Central memory CD8-positive, alpha-beta T cell (primary cell): ENCODE results near the gene TBC1D2B.
"Not testable (repeated sequence)": the region's sequence is repeated elsewhere in the genome, so short reads cannot be mapped to it uniquely, and the experiment has no call there.

Experiments
- ATAC-seq: fragments of 150-1000 bp; cut with Tn5 transposase; replicated peaks from 2 replicates; pipeline ENCODE4 v1.10.0; 2022; ENCODE audit warnings: mild to moderate bottlenecking, moderate FRiP score, moderate number of reproducible peaks; ENCODE audit not compliant: poor library complexity, severe bottlenecking; ENCODE audit errors: extremely low read depth
- DNase-seq, 2 donors: peaks; one replicate each; pipeline ENCODE4 v3.0.0; 2021; ENCODE audit warnings: low spot score in 2 of 2
- H3K27ac Mint-ChIP-seq: one replicate; pipeline ENCODE4 v1.8.0; 2022; ENCODE audit warnings: low read depth, mild to moderate bottlenecking, moderate library complexity, mixed read lengths
- H3K27me3 Mint-ChIP-seq: one replicate; pipeline ENCODE4 v1.8.0; 2022; ENCODE audit warnings: mixed read lengths
- H3K36me3 Mint-ChIP-seq: one replicate; pipeline ENCODE4 v1.8.0; 2022; ENCODE audit warnings: mild to moderate bottlenecking, moderate library complexity, mixed read lengths; ENCODE audit not compliant: insufficient read depth
- H3K4me1 Mint-ChIP-seq: one replicate; pipeline ENCODE4 v1.8.0; 2022; ENCODE audit warnings: mixed read lengths
- H3K4me3 Mint-ChIP-seq: one replicate; pipeline ENCODE4 v1.8.0; 2022; ENCODE audit warnings: mild to moderate bottlenecking, moderate library complexity, mixed read lengths
- H3K9me3 Mint-ChIP-seq: one replicate; pipeline ENCODE4 v1.8.0; 2022; ENCODE audit warnings: mixed read lengths

TBC1D2B gene

DNA sequence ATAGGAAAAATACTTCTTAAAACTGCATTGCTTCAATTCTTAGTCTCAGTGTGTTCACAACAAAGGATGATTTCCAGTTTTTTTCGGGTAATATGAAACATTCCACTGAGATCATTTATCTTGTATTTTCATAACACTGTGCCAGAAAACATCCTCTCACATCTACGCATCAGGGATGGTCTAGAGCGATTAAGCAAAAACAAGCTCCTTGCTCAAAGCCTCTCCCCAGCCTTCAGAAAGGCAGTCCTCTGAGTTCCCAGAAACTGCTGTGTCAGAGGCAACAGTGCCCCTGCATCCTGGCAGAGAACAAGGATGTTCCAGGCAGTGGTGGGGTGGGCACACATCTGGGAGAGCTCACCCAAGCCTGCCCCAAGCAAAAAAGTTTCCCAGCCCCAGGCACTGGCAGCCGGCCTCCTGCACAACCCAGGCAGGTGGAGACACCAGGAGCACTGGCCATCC lies 80.8 kb downstream of the TBC1D2B start:
- not testable (repeated sequence) for ATAC-seq, H3K27ac Mint-ChIP-seq, H3K4me3 Mint-ChIP-seq, H3K9me3 Mint-ChIP-seq, H3K27me3 Mint-ChIP-seq, DNase-seq
- peaks cover 34% of the 10 kb centered on the region for H3K36me3 Mint-ChIP-seq
- H3K4me1 Mint-ChIP-seq = peaks cover 14% of the 10 kb centered on the region

DNA sequence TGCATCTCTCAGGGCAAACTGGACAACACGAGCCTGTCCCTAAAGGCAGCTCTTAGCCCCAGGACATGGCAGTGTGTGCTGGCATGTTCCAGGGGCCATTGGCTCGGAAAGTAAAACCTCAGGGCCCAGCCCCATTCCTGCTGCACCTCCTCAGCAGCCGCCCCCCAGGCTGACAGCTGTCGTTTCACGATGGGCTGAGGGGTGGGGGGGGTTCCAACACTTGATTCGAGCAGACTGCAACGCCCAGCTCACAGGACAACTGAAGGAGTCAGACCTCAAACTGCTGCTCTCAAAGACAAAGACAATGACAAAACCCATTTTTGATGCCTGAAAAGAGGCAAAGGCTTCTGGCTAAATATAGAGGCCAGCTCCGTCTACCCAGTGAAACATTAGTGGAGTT lies 81.3 kb downstream of the TBC1D2B start:
- peaks cover 32% of the 10 kb centered on the region for H3K36me3 Mint-ChIP-seq
- not testable (repeated sequence) for H3K27me3 Mint-ChIP-seq, H3K4me3 Mint-ChIP-seq, H3K9me3 Mint-ChIP-seq, DNase-seq, ATAC-seq, H3K27ac Mint-ChIP-seq
- peaks cover 16% of the 10 kb centered on the region for H3K4me1 Mint-ChIP-seq

- H3K27ac Mint-ChIP-seq, H3K27me3 Mint-ChIP-seq, H3K9me3 Mint-ChIP-seq, DNase-seq, H3K4me3 Mint-ChIP-seq, ATAC-seq: not testable (repeated sequence)
- Mint-ChIP-seq H3K36me3 (peaks cover 31% of the 10 kb centered on the region), H3K4me1 (peaks cover 16% of the 10 kb centered on the region)
Measured at GRCh38 chr15:77995537-77995918, 82.0 kb downstream of the TBC1D2B start.

GRCh38 chr15:77994893-77995536 lies 82.5 kb downstream of the TBC1D2B start:
- not testable (repeated sequence) for H3K27me3 Mint-ChIP-seq, H3K27ac Mint-ChIP-seq, H3K4me3 Mint-ChIP-seq, H3K9me3 Mint-ChIP-seq, DNase-seq, ATAC-seq
- Mint-ChIP-seq H3K36me3 (peaks cover 31% of the 10 kb centered on the region), H3K4me1 (peaks cover 16% of the 10 kb centered on the region)

- ATAC-seq = peak; percentile 46
- Mint-ChIP-seq H3K27ac (peak overlapping the region; percentile 71), H3K4me1 (peaks cover 17% of the 10 kb centered on the region), H3K36me3 (peaks cover 28% of the 10 kb centered on the region)
- not testable (repeated sequence) for H3K9me3 Mint-ChIP-seq, H3K27me3 Mint-ChIP-seq, DNase-seq, H3K4me3 Mint-ChIP-seq
Measured at GRCh38 chr15:77993970-77994693, 83.4 kb downstream of the TBC1D2B start.

DNA sequence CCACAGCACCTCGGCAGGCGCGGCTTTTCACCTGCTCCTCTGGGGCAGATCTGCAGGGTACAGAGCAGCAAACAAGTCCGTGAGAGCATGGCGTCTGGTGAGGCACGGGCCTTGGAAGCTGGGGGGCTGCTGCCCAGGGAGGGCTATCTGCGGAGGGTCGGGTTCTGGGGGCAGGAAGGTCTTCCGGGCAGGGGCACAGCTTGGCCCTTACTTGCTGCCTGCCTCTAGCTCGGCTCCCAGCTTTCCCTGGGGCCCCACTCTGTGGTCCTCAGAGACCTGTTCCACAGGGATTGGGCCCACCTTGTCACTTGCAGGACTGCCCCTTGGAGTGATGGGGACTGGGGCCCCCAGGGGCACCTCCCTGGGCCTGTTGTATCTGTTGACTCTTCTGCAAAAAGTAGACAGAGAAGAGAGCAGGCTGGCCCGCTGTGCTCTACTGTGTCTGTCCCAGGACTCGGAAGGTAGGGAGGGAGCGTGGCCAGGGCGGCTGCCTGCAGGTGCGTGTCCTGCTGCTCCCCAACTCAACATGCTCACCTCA lies 84.1 kb downstream of the TBC1D2B start:
- no peak for DNase-seq
- H3K4me3 Mint-ChIP-seq = no peak overlapping the region
- peak overlapping the region; percentile 71 for H3K27ac Mint-ChIP-seq
- no peaks in the 10 kb centered on the region for H3K9me3 Mint-ChIP-seq
- no peaks in the 10 kb centered on the region for H3K27me3 Mint-ChIP-seq
- peaks cover 28% of the 10 kb centered on the region for H3K36me3 Mint-ChIP-seq
- no peak for ATAC-seq
- H3K4me1 Mint-ChIP-seq = peaks cover 22% of the 10 kb centered on the region

GRCh38 chr15:77992356-77993222 lies 84.9 kb downstream of the TBC1D2B start:
- Mint-ChIP-seq H3K27ac (peak overlapping the region; percentile 71), H3K4me1 (peaks cover 22% of the 10 kb centered on the region), H3K36me3 (peaks cover 24% of the 10 kb centered on the region), H3K4me3 (no peak overlapping the region), H3K27me3 (no peaks in the 10 kb centered on the region), H3K9me3 (no peaks in the 10 kb centered on the region)
- ATAC-seq = no peak
- no peak for DNase-seq

DNA sequence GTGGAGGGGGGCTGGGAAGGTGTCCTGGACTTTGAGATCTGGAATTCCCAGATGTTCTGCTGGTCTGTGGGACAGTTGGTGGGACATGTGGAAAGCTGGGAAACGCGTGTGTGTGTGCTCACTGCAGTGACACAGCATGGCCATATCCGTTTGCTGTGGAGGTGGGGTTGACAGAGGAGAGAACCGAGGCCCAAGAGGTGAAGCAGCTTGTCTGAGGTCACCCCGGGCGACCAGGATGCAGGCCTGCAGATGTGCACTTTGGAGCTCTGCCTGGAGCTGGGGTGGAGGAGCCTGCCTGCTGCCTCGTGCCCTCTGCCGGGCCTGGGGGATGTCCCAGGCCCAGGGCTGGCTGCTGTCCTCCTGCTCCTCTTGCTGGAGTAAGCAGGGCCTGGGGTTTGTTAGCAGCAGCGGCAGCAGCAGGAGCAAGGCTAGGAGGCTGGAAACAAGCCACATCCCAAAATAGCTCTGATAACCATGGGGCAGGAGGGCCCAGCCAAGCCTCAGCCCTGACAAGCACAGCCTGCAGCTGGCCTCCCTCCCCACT lies 85.8 kb downstream of the TBC1D2B start:
- Mint-ChIP-seq H3K27ac (peak overlapping the region; percentile 65), H3K36me3 (peaks cover 21% of the 10 kb centered on the region), H3K4me1 (peaks cover 22% of the 10 kb centered on the region), H3K4me3 (peak overlapping the region; percentile 13)
- not testable (repeated sequence) for DNase-seq, H3K9me3 Mint-ChIP-seq, H3K27me3 Mint-ChIP-seq, ATAC-seq

DNA sequence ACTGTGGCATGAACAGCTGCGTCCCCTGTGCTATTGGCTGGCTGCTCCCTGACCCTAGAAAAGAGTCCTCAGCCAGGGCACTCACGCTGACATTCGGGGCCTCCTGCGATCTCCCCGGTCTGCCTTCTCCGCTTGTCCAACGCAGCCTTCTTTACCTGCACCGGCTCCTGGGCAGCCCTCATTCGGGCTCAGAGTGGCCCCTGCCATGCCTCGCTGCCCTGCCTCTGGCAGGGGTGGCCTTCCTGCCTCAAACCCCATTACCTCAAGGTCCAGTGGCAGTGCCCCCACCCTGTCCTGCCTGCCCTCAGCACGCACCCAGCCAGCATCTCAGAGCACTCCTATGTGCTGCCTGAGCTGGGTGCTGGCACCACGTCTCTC lies 86.5 kb downstream of the TBC1D2B start:
- H3K27me3 Mint-ChIP-seq = no peaks in the 10 kb centered on the region
- no peaks in the 10 kb centered on the region for H3K9me3 Mint-ChIP-seq
- peaks cover 21% of the 10 kb centered on the region for H3K36me3 Mint-ChIP-seq
- H3K27ac Mint-ChIP-seq = peak overlapping the region; percentile 65
- DNase-seq (no peak), ATAC-seq (no peak)
- peaks cover 22% of the 10 kb centered on the region for H3K4me1 Mint-ChIP-seq
- peak overlapping the region; percentile 13 for H3K4me3 Mint-ChIP-seq

DNA sequence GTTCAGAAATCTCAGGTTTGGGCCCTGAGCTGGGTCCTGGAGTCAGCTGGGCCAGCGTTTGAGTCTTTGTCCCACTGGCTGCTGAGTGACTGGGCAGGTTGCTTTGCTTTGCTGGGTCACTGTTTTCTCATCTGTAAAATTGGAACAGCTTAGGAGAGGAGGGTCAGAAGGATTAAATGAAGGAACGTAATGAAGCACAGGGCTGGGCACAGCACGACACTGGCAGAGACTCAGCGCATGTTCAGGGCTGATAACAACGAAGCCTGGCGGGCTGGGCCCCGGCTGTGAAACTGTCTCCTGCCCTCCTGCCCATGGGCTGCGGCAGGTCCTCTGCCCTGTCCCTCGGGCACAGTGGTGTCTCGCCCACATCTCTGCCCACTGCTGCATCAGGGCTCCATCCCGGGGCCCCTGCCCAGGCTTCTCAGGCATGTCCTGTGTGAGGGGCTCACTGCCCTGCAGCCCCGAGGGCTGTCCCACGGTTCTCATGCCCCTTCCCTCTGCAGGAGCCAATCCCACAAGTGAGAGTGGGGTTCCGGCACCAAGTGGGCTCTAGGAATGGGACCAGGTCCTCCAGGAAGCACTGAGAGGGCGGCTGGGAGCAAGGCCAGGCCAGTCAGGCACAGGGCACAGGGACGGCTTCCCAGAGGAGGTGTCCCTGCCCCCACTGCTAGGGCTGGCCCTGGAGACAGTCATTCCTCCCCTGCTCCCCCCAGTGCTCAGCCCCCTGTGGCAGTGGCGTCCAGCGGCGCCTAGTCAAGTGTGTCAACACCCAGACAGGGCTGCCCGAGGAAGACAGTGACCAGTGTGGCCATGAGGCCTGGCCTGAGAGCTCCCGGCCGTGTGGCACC lies 88.0 kb downstream of the TBC1D2B start:
- H3K9me3 Mint-ChIP-seq = no peaks in the 10 kb centered on the region
- DNase-seq (no peak), ATAC-seq (no peak)
- no peaks in the 10 kb centered on the region for H3K27me3 Mint-ChIP-seq
- H3K36me3 Mint-ChIP-seq = peaks cover 20% of the 10 kb centered on the region
- no peak overlapping the region for H3K27ac Mint-ChIP-seq
- peaks cover 22% of the 10 kb centered on the region for H3K4me1 Mint-ChIP-seq
- no peak overlapping the region for H3K4me3 Mint-ChIP-seq

GRCh38 chr15:77988347-77989295 lies 88.9 kb downstream of the TBC1D2B start:
- ATAC-seq = no peak
- no peak overlapping the region for H3K4me3 Mint-ChIP-seq
- H3K9me3 Mint-ChIP-seq = no peaks in the 10 kb centered on the region
- peaks cover 28% of the 10 kb centered on the region for H3K4me1 Mint-ChIP-seq
- H3K27me3 Mint-ChIP-seq = peaks cover 7% of the 10 kb centered on the region
- peaks cover 23% of the 10 kb centered on the region for H3K36me3 Mint-ChIP-seq
- no peak for DNase-seq
- peak overlapping the region; percentile 71 for H3K27ac Mint-ChIP-seq
